MCF 10A (cell line): Measurements from ENCODE around the gene NECTIN2. TPM values are rescaled to one million over a fixed set of nuclear protein-coding genes. Genes with fewer than 3 reads are reported as not detected.

Experiments
- BruUV-seq: library from RNA; stranded (reverse); fragments of 400-500 nt; replicated peaks from 2 replicates; lab custom pipeline; 2021; lab: Mats Ljungman, UMichigan
- CTCF ChIA-PET: fragments of 300-600 bp; sonication (Branson Sonifier 250); formaldehyde crosslinking; extraction: SDS; loops from one replicate; lab custom pipeline; 2021; ENCODE audit warnings: antibody characterized with exemption, inconsistent platforms; lab: Yijun Ruan, JAX
- POLR2A ChIA-PET: fragments of 300-600, 350-650 bp; sonication (Branson Sonifier 250); formaldehyde crosslinking; extraction: SDS; loops from one replicate; lab custom pipeline; 2020; ENCODE audit warnings: antibody characterized with exemption, inconsistent platforms; lab: Yijun Ruan, JAX
- DNase-seq: peaks from one replicate; pipeline ENCODE4 v3.0.0-alpha.2; 2018; ENCODE audit not compliant: unreplicated experiment
- H3K27ac Mint-ChIP-seq: one replicate; pipeline ENCODE4 v1.8.0; 2022; ENCODE audit warnings: mild to moderate bottlenecking, low read depth, mixed read lengths; ENCODE audit not compliant: unreplicated experiment
- H3K27me3 Mint-ChIP-seq: one replicate; pipeline ENCODE4 v1.8.0; 2022; ENCODE audit warnings: mixed read lengths; ENCODE audit not compliant: insufficient read depth, unreplicated experiment
- H3K36me3 Mint-ChIP-seq: one replicate; pipeline ENCODE4 v1.8.0; 2022; ENCODE audit warnings: mild to moderate bottlenecking, moderate library complexity, mixed read lengths; ENCODE audit not compliant: insufficient read depth, unreplicated experiment
- H3K4me1 Mint-ChIP-seq: one replicate; pipeline ENCODE4 v1.8.0; 2022; ENCODE audit warnings: mixed read lengths; ENCODE audit not compliant: insufficient read depth, unreplicated experiment
- H3K4me3 Mint-ChIP-seq: one replicate; pipeline ENCODE4 v1.8.0; 2022; ENCODE audit warnings: mild to moderate bottlenecking, moderate library complexity, mixed read lengths; ENCODE audit not compliant: unreplicated experiment
- H3K9me3 Mint-ChIP-seq: one replicate; pipeline ENCODE4 v1.8.0; 2022; ENCODE audit warnings: mixed read lengths; ENCODE audit not compliant: unreplicated experiment
- intact Hi-C: fragments of 100-400 bp; cut with micrococcal nuclease; formaldehyde crosslinking; loops from 2 replicates; pipeline ENCODE4 v1.14.1; 2022
- total RNA-seq: library from RNA; stranded (reverse); gene quantifications from 2 replicates; pipeline ENCODE4 v1.2.3, GENCODE V29; 2022
- TF ChIP-seq, protein P1 (sequence below): fragments of 200-600 bp; IDR thresholded peaks from one replicate; pipeline ENCODE4 v1.8.0; 2022; ENCODE audit warnings: antibody characterized with exemption, mild to moderate bottlenecking; ENCODE audit not compliant: unreplicated experiment

The NECTIN2 gene
- total RNA-seq, 1 experiment from 2014 or later, result 46.5 TPM

DNA sequence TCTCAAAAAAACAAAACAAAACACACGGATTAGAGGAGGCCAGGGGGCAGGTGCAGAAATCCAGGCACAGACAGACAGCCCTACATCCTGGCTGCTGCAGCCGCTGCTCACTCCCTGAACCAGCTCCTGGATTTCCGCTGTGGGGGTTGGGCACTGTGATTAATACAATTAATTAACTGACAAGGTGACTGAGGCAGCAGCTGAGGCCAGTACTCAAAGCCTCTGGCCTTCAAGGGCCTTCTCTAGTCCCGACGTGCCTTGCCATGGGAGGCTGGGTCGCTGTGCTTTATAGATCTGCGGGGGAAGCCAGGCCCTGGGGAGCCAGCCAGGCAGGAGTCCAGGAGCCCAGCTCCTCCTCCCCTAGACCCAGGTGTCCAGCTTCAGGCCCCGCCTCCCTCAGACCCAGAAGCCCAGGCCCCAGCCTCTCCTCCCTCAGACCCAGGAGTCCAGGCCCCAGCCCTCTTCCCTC lies 4.6 kb downstream of the NECTIN2 start:
- peaks cover 5% of the 10 kb centered on the region for H3K36me3 Mint-ChIP-seq
- BruUV-seq, result no TSS peak
- intact Hi-C loops, result no loop called here
- H3K27ac Mint-ChIP-seq, result no peak overlapping the region
- ChIA-PET POLR2A (interaction anchor here (0.8 to 1.1 kb wide), 2 partner anchors 39 to 214 kb away, joined by 3 to 4 read pairs; no protein-coding TSS in a partner anchor), CTCF (interaction anchor here (0.7 to 0.8 kb wide), 2 partner anchors 101 to 280 kb away, joined by 3 to 6 read pairs; no protein-coding TSS in a partner anchor)
- H3K9me3 Mint-ChIP-seq, result no peaks in the 10 kb centered on the region
- H3K4me1 Mint-ChIP-seq, result peaks cover 16% of the 10 kb centered on the region
- TF ChIP-seq, protein P1, sequence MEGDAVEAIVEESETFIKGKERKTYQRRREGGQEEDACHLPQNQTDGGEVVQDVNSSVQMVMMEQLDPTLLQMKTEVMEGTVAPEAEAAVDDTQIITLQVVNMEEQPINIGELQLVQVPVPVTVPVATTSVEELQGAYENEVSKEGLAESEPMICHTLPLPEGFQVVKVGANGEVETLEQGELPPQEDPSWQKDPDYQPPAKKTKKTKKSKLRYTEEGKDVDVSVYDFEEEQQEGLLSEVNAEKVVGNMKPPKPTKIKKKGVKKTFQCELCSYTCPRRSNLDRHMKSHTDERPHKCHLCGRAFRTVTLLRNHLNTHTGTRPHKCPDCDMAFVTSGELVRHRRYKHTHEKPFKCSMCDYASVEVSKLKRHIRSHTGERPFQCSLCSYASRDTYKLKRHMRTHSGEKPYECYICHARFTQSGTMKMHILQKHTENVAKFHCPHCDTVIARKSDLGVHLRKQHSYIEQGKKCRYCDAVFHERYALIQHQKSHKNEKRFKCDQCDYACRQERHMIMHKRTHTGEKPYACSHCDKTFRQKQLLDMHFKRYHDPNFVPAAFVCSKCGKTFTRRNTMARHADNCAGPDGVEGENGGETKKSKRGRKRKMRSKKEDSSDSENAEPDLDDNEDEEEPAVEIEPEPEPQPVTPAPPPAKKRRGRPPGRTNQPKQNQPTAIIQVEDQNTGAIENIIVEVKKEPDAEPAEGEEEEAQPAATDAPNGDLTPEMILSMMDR, result no peak
- H3K27me3 Mint-ChIP-seq, result no peaks in the 10 kb centered on the region
- no peak overlapping the region for H3K4me3 Mint-ChIP-seq
- no peak for DNase-seq

DNA sequence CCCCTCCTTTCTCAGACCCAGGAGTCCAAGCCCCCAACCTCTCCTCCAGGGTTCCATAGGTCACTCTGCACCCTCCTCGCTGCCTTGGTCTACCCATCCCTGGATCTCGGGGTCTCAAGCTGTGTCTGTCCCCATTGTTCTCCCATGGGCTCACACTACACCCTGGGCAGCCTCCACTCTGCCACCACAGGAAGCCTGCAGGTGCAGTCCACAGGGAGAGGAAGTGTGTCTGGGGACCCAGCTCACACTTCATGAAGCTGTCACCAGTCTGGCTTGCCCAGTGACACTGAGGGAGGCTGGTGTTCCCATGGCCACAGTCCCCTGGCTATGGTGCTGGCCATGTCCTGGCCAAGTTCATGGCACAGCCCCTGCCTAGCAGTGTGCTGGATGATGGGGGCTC lies 5.3 kb downstream of the NECTIN2 start:
- CTCF ChIA-PET, result interaction anchor here (0.6 to 0.7 kb wide), 2 partner anchors 78 to 280 kb away, joined by 3 read pairs; no protein-coding TSS in a partner anchor
- TF ChIP-seq, protein P1, result no peak
- no peaks in the 10 kb centered on the region for H3K9me3 Mint-ChIP-seq
- H3K27ac Mint-ChIP-seq, result no peak overlapping the region
- H3K4me1 Mint-ChIP-seq, result peaks cover 20% of the 10 kb centered on the region
- peaks cover 6% of the 10 kb centered on the region for H3K36me3 Mint-ChIP-seq
- intact Hi-C loops, result no loop called here
- DNase-seq, result no peak
- no peak overlapping the region for H3K4me3 Mint-ChIP-seq
- H3K27me3 Mint-ChIP-seq, result no peaks in the 10 kb centered on the region
- no TSS peak for BruUV-seq
- POLR2A ChIA-PET, result interaction anchor here (1.1 kb wide), 1 partner anchor 39 kb away, joined by 3 read pairs; no protein-coding TSS in a partner anchor

DNA sequence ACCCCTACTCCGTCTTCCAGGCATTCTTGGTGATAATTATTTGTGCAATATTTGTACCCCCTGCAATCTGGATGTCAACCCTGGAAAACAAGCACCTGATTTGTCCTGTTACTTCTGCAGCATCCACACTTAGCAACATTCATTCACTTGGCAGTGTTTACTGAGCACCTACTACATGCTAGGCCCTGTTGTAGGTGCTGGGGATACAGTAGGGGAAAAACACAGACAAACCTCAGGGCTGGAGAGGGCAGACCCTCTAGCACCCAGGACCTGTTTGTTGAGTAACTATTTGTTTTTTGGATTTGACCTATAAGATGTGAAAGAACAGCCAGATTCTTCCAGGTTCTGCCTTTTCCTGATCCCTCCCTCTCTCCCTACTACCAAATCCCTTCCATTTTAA lies 9.5 kb downstream of the NECTIN2 start:
- DNase-seq, result no peak
- BruUV-seq, result no TSS peak
- Mint-ChIP-seq H3K36me3 (peaks cover 8% of the 10 kb centered on the region), H3K4me1 (peaks cover 6% of the 10 kb centered on the region), H3K27me3 (no peaks in the 10 kb centered on the region), H3K4me3 (no peak overlapping the region), H3K9me3 (no peaks in the 10 kb centered on the region), H3K27ac (no peak overlapping the region)
- TF ChIP-seq, protein P1, result no peak
- CTCF ChIA-PET, result interaction anchor here (0.5 kb wide), 1 partner anchor 24 kb away, joined by 3 read pairs; no protein-coding TSS in a partner anchor
- intact Hi-C loops, result no loop called here
- POLR2A ChIA-PET, result no interaction called here

DNA sequence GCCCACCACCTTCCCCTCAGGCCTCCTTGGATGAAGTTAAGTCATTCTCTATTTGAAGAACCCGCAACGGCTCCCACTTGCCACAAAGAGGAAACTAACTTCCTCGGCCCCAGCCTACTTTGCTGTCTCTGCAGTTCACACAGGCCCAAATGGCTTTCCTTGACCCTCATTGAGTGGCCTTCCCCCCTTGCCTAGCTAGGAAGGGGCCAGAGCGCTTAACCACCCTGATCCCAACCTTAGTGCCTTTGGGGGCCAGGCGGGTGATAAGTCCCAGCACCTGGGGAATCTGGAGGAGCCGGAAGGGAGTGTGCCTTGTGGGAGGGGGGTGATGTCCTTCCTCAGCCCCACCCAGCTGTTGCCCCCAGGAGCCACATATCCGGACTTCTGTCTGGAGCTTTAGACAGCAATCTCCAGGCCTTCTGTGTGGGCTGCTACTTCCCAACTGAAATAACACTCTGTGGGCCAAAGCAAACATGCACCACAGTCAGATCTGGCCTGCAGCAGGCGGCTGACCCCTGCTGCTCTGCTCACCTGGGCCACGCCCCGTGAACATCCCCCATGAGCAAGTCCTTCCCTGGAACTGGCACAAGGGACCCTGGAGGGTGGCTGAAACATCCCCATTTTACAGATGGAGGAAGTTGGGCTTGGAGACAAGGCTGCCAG lies 10.5 kb downstream of the NECTIN2 start:
- Mint-ChIP-seq H3K27ac (no peak overlapping the region), H3K27me3 (no peaks in the 10 kb centered on the region), H3K4me1 (peaks cover 6% of the 10 kb centered on the region), H3K36me3 (peaks cover 11% of the 10 kb centered on the region), H3K9me3 (no peaks in the 10 kb centered on the region), H3K4me3 (no peak overlapping the region)
- intact Hi-C loops, result no loop called here
- no TSS peak for BruUV-seq
- TF ChIP-seq, protein P1, result no peak
- no peak for DNase-seq
- ChIA-PET CTCF (interaction anchor here (0.8 to 2.9 kb wide), 2 partner anchors 9 to 72 kb away, joined by 3 to 9 read pairs; no protein-coding TSS in a partner anchor), POLR2A (interaction anchor here (0.6 kb wide), 1 partner anchor 11 kb away, joined by 4 read pairs; no protein-coding TSS in a partner anchor)
